Kidney glomerular epithelial cell (primary cell): ENCODE data around the gene PRSS12.

ENCODE experiments used
- DNase-seq: peaks from one replicate; lab custom pipeline; 2025; lab: John Stamatoyannopoulos, UW

PRSS12 gene

GRCh38 chr4:118357601-118358000 lies 4.8 kb upstream of the PRSS12 start:
- DNase-seq: no peak

DNA sequence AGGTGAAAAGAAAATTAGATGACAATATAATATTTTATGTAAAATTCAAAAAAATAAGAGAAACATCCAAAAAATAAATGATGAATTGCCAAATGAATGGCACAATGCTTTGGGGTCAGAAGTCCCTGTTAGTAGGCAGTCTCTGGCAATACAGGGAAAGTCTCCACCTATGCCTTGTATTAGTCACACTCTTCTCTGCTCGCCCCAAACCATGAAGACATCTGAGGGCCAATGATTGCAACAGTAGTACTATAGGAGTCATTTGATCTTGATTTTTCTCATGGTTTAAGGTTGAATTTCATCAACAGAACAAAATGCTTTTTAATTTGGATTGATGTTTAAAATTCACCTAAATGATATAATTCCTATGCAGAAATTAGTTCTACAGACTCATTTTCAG lies 3.9 kb upstream of the PRSS12 start:
- no peak for DNase-seq

DNA sequence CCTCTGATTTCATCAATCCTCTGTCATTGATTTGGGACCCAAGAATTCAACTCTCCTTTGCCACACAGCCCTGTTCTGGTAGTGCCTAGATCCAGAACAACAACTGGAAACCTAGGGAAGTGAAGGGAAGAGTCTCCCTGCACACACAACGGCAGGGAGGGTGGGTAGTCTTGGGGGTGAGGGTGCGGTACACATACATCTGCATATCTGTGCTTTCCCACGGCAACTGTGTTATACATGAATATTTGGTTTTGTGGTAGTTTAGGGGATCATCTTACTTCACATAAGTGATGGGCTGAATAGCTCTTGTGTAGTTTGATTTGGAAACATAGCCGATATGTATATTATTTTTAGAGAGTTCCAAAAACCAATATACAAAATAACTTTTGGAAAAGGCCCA lies 3.3 kb upstream of the PRSS12 start:
- no peak for DNase-seq

DNA sequence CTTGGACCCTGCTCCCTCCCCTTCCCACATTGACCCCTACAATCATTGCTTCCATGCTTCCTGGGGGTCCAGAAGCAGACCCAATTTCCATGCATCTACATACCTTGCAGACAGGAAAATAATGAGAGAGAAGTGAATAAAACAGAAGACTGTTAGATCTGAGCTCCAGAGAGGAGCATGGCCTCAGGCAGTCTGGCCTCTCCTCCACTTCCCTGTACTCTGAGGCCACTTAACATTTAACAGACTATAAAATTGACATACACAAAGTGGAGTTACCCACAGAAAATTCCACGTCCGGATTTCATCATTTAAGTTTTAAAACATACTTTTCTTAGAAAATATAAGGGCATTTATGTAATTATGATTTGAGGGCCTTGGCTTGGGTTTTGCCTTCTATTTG lies 2.1 kb upstream of the PRSS12 start:
- no peak for DNase-seq

GRCh38 chr4:118353534-118354030 lies 779 bp upstream of the PRSS12 start:
- DNase-seq: no peak

DNA sequence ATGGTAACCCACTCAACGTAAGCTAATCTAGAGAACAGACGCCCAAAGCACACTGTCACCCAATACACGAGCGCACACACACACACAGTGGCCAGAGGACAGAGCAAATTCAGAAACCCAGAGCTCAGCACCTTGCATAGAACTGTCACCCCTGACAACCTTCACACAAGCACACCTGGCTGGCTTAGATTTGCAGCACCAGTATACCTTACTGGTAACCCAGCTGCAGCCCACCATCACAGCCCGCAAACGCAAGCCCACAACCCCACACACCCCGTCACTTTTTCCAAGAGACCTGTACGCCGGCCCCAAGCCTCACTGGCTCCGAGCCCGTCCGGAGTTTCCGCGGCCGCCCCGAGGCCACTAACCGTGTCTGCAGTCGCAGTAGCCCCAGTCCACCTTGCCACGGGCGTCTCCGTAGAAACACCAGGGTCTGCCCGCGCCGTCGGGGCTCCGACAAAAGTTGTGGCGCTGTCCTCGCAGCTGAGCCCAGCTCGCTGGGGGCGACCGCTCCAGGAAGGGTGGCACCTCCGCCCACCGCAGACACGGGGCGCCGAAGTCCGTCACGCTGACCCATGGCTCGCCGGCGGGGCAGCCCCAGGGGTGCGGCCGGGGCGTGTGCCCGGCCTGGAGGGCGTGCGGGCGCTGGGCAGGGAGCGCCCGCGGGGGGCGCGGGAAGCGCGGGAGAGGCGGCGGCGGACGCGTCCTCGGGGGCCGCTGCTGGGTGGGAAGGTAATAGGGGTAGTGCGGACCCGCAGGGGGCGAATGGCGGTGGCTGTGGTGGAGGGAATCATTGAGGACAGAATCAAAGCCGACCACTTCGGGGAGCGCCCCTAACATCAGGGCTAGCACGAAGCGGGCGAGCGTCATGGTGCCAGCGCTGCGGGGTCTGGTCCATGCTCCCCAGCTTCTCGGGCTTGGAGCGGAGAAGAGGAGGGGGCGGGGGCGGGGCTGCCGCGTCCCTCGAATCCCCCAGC lies 664 bp downstream of the PRSS12 start:
- DNase-seq: no peak

- DNase-seq: no peak
Observed at GRCh38 chr4:118350961-118351360, 1.8 kb downstream of the PRSS12 start.

DNA sequence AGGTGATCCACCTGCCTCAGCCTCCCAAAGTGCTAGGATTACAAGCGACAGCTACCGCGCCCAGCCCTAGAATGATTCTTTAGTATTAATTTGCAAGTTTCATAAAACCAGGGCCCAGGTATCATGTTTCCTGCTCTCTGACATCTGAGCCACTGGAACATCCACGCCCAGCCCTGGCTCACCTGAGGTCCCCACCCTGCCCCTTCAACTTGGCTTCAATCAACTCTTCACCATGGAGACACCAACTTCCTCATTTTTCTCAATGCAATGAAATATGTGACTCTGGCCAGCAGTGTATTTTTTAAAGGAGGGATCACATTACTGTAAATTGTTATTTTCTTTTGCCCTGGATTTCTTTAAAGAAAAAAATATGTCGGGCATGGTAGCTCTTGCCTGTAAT lies 3.9 kb downstream of the PRSS12 start:
- no peak for DNase-seq

- DNase-seq: no peak
Observed at GRCh38 chr4:118346495-118346894, 6.3 kb downstream of the PRSS12 start.

DNA sequence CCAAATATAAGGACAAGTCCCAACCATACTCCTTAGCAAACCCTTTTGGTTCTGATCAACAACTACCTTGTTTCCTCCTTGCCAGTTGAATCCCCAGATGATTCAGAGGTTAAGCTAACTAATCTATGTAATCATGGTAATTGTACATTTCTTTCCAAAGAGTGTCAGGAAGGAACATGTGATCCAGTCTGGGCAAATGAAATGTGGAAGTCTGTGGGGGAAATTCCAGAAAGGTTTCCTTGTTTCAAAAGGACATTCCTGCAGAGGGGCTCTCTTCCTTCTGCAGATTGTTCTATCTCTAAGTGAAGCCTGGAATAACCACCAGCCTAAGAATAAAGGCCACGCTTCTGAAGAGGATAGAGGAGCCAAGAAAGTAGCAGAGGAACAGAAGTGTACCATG lies 7.0 kb downstream of the PRSS12 start:
- DNase-seq: no peak

DNA sequence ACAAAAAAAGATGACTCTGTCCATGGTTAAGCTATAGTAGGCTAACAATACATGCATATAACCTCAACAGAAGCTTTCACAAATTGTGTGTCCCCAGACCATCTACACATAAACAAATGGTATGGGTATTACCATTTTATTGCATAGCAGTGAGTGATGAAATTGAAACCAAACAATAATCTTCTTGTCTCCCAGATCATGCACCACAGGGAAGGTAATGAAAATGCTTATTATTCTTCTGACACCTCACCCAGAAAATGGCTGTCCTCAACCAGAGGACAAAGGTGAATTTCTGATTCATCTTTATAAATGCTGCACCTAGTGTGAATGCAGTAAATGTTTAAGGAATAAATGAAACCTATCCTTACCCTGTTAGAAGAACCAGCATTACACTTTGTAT lies 8.0 kb downstream of the PRSS12 start:
- DNase-seq: no peak

DNA sequence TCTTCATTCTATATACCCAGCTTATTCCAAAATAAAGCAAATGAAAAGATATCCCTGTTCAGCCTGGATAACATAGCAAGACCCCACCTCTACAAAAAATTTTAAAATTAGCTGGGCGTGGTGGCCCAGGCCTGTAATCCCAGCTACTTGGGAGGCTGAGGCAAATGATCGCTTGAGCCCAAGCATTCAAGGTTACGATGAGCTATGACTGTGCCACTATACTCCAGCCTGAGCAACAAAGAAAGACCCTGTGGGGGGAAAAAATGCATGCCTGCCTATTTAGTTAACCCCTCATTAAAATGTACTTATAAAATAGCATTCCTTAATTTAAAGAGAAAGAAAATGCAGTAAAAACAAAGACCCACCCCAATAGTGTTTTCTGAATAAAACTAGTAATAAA lies 9.3 kb downstream of the PRSS12 start:
- no peak for DNase-seq

DNA sequence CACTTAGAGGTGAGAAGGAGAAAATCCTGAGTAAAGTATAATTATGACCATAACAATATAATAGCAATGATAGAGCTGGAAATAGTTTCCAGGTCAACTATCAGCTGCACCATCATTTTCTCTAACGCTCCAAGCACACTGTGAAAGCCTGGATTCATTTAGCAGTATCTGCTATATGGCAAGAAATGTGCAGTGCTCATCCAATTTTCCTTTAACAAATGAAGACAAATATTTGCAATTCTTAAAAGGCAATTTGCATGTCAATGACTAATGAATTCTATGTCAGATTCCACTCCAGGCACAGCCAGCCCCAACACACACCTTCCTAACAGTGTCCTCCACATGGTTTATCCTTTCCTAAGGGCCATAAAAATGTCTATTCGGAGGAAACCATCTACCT lies 12.7 kb downstream of the PRSS12 start:
- DNase-seq: no peak

- DNase-seq: no peak
Observed at GRCh38 chr4:118338981-118339765, 13.6 kb downstream of the PRSS12 start.

GRCh38 chr4:118338518-118338917 lies 14.3 kb downstream of the PRSS12 start:
- no peak for DNase-seq

DNA sequence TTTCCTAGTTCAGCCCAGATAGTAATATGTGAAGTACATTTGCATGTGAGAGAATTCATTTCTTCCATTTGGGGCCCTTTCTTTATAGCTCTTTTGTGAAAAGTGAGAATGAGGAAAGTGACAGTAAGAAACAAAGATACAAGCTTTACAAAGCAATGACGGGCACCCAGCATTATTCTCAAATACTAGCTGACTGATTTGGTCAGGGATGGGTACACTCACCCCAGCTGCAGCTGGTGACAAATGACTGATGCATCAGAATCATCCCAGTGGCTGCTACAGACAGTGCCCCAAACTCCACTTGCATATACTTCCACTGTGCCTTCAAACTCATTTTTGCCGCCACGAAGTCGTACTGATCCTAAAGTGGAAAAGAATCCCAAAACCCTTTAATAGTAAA lies 14.8 kb downstream of the PRSS12 start:
- no peak for DNase-seq

DNA sequence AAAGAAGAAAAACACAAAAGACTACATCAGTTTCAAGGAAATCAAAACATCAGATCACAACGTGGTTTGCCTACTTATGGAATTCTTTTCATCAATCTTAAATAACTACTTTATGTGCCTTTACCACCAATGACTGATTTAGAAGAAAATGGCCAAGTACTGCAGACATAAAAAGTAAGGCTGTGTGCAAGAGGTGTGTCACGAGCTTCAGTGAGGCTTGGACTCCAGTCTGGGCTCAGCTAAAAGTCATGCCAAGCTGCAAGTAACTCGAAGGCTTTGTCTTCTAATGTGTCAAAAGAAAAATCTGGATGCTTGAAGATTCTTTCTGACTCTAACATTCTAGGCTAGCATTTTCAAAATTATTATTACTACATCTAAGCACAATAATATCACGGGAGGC lies 17.0 kb downstream of the PRSS12 start:
- no peak for DNase-seq

GRCh38 chr4:118335324-118335723 lies 17.5 kb downstream of the PRSS12 start:
- no peak for DNase-seq

DNA sequence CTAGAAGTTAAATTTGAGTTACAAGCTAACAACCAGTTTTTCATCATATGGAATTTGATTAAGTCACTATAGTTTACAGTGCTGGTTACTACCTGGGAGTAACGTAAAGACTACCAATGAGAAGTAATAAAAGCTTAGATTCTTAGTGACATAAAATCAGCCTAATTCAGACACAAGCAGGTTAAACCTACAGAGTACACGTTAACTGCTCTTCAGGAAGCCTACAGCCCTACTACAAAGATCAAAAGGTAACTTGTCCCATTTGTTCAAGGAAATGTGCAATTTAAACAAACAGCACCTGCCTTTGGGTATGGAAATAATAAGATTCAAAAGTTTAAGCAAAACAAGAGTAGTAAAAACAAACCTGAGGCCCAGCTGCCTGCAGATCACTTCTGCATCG lies 21.5 kb downstream of the PRSS12 start:
- DNase-seq: no peak

- no peak for DNase-seq
Observed at GRCh38 chr4:118329849-118330248, 23.0 kb downstream of the PRSS12 start.

DNA sequence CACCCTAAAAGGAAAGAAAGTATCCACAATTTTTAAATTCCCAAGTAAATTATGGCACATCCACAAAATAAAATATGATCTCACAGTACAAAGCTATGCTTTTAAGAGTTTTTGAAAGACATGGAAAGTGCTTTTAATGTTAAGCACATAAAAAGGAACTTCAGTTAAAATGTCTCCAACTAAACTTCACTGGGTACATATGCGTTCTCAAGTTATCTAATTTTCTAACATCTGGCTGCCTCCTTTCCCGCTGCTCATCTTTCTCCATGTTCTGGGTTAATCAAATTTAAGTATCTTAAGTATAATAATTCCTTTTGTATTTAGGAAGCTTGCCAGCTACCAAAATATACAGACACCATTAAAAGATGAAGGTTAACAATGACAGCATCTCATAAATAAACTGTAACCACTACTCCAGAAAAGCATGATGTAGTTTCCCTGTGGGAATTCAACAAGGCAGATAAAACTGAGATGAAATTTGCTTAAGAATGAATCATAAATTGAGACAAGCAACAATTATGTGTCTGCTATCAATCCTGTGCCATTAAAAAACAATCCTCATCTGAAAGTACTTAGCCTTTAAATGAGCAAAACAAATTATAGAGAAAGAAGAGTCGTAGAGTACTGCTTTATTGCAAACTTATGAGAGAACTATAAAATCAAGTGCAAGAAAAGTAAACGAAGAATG lies 25.1 kb downstream of the PRSS12 start:
- DNase-seq: no peak

- DNase-seq: no peak
Observed at GRCh38 chr4:118326585-118326984, 26.2 kb downstream of the PRSS12 start.
